ENCODE measurements around the gene TBC1D4.

The TBC1D4 gene

DNA sequence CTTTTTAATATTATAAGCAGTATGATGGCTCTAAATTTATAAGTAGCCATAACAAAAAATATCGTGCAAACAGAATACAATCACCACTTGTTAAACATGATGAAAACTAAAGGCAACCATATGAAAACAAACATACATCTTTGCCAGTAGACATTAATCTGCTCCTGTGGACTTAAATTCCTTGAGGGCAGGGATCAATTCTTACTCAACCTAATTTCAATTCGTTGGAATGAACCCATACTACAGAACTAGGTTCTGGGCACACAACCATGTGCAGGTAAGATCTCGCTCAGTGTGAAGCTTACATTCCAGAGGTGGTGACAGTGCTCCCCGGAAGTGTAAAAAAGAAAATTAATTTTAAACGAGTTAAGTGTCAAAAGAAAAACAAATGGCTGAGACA lies 13.4 kb downstream of the TBC1D4 start:
- Histone ChIP-seq H3K9ac (ENCODE audit: low read length) (no peak overlapping the region), H3K27me3 (ENCODE audit: control insufficient read depth, insufficient read depth, low read length) (no peaks in the 10 kb centered on the region), H3K4me3 (ENCODE audit: low read depth, low read length) (no peak overlapping the region), H3K4me1 (ENCODE audit: control insufficient read depth, insufficient read depth, low read length) (peaks cover 7% of the 10 kb centered on the region; the same call in 1 of the 2 replicates), H3K27ac (ENCODE audit: low read depth, low read length) (no peak overlapping the region), H3K36me3 (ENCODE audit: control insufficient read depth, insufficient read depth, low read length) (peaks cover 8% of the 10 kb centered on the region), H3K9me3 (ENCODE audit: control insufficient read depth, insufficient read depth, low read depth, low read length) (peaks cover 21% of the 10 kb centered on the region)

DNA sequence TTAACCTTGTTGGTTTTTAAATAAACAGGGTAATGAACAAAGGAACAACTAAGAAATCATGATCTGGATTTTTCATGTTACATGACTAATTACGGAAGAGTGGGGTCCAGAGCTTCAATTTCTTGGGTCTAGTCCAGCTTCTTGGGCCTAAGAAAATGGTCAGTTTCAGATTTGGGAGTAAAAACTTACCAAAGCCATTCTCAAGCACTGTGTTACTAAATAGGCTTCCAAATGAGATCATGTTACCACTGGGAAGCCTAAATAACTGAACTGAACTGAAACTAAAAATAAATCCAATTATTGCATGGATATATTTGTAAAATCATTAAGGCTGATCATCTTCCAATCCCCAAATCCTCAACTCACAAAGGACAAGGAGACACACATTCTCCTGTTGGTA lies 13.9 kb downstream of the TBC1D4 start:
- no peak overlapping the region for H3K4me3 ChIP-seq (ENCODE audit: low read depth, low read length)
- no peaks in the 10 kb centered on the region for H3K27me3 ChIP-seq (ENCODE audit: control insufficient read depth, insufficient read depth, low read length)
- H3K36me3 ChIP-seq (ENCODE audit: control insufficient read depth, insufficient read depth, low read length), result peaks cover 8% of the 10 kb centered on the region
- peaks cover 21% of the 10 kb centered on the region for H3K9me3 ChIP-seq (ENCODE audit: control insufficient read depth, insufficient read depth, low read depth, low read length)
- H3K4me1 ChIP-seq (ENCODE audit: control insufficient read depth, insufficient read depth, low read length), result peaks cover 7% of the 10 kb centered on the region; the same call in 1 of the 2 replicates
- no peak overlapping the region for H3K9ac ChIP-seq (ENCODE audit: low read length)
- H3K27ac ChIP-seq (ENCODE audit: low read depth, low read length), result no peak overlapping the region

DNA sequence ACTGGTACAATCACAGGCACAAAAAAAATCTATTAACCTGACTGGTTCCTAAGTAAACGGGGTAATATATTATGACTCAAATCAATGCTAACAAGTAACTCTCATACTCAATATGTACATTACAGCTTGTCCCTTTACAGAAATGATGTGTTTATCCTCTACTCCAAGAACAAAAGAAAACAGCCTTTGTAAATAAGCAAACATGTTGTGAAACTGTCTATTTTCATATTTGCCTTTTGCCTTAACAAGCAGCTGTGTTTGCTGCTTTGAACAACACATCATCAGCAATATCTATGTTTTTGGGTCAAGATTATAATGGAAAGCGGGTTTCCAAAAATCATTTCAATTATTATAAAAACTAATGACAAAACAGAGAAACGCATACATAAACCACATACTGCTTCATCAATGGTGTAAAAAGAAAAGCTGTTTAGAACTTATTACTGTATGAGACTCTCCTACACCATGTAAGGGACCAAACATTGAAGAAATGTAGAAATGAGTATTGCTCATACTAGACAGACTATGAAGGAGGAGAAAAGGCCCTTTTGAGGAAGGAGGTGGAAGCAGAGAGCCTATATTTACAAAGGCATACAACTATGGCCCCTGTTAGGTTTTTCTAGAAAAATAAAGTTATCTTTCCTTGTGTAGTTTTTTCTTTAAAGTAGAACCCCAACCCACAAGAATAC lies 14.8 kb downstream of the TBC1D4 start:
- Histone ChIP-seq H3K4me3 (ENCODE audit: low read depth, low read length) (no peak overlapping the region), H3K36me3 (ENCODE audit: control insufficient read depth, insufficient read depth, low read length) (peaks cover 8% of the 10 kb centered on the region), H3K9ac (ENCODE audit: low read length) (no peak overlapping the region), H3K27ac (ENCODE audit: low read depth, low read length) (no peak overlapping the region), H3K27me3 (ENCODE audit: control insufficient read depth, insufficient read depth, low read length) (no peaks in the 10 kb centered on the region), H3K4me1 (ENCODE audit: control insufficient read depth, insufficient read depth, low read length) (peaks cover 7% of the 10 kb centered on the region; the same call in 1 of the 2 replicates), H3K9me3 (ENCODE audit: control insufficient read depth, insufficient read depth, low read depth, low read length) (peaks cover 21% of the 10 kb centered on the region)

DNA sequence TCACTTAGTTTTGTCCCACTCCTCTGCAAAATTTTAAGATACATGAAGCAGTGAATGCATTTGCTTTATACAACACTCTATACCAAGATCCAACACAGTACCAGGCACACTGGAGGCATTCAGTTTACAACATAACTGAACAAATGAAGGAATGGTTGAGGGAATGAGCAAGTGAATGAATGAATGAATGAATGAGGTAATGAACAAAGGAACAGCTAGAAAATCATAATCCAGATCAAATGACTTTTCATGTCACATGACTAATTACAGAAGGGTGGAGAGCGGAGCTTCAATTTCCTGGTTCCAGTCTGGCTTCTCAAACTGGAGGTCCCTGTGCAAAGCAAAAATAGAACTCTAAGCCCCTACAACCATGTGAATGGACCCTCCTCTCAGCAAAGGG lies 16.7 kb downstream of the TBC1D4 start:
- Histone ChIP-seq H3K4me3 (ENCODE audit: low read depth, low read length) (no peak overlapping the region), H3K36me3 (ENCODE audit: control insufficient read depth, insufficient read depth, low read length) (peaks cover 8% of the 10 kb centered on the region), H3K9ac (ENCODE audit: low read length) (no peak overlapping the region), H3K27ac (ENCODE audit: low read depth, low read length) (no peak overlapping the region), H3K9me3 (ENCODE audit: control insufficient read depth, insufficient read depth, low read depth, low read length) (peaks cover 21% of the 10 kb centered on the region), H3K27me3 (ENCODE audit: control insufficient read depth, insufficient read depth, low read length) (no peaks in the 10 kb centered on the region), H3K4me1 (ENCODE audit: control insufficient read depth, insufficient read depth, low read length) (peaks cover 7% of the 10 kb centered on the region; the same call in 1 of the 2 replicates)

DNA sequence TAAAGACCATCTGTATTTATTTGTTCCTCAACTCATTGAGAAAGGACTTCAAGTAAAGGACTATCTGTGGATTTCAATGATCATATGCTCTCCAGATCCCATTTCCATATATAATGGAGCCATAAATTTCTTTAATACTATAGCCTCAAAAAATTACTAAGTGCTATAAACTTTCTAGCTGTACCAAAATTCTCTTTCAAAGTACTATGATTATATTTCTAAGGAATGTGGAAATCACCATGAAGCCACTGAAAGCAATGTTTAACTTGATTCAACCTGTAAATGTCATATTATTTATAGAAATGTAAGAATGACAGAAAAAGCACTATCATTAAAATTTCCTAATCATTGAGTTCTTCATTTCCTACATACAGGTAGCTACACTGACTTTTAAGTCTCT lies 20.7 kb downstream of the TBC1D4 start:
- Histone ChIP-seq H3K27me3 (ENCODE audit: control insufficient read depth, insufficient read depth, low read length) (no peaks in the 10 kb centered on the region), H3K4me1 (ENCODE audit: control insufficient read depth, insufficient read depth, low read length) (peaks cover 11% of the 10 kb centered on the region), H3K4me3 (ENCODE audit: low read depth, low read length) (no peak overlapping the region), H3K9me3 (ENCODE audit: control insufficient read depth, insufficient read depth, low read depth, low read length) (peaks cover 19% of the 10 kb centered on the region), H3K9ac (ENCODE audit: low read length) (no peak overlapping the region), H3K27ac (ENCODE audit: low read depth, low read length) (no peak overlapping the region), H3K36me3 (ENCODE audit: control insufficient read depth, insufficient read depth, low read length) (peaks cover 8% of the 10 kb centered on the region)

DNA sequence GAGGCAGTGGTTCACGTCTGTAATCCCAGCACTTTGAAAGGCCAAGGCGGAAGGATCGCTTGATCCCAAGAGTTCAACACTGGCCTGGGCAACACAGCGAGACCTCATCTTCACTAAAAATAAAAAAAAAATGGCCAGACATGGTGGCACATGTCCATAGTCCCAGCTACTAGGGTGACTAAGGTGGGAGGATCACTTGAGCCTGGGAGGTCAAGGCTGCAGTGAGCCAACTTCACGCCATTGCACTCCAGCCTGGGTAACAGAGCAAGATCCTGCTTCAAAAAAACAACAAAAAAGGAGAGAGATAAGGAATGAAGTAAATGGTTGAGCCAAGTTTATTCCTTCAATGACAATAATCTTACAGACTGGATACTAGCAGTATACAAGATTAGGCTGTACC lies 21.3 kb downstream of the TBC1D4 start:
- Histone ChIP-seq H3K9ac (ENCODE audit: low read length) (no peak overlapping the region), H3K4me1 (ENCODE audit: control insufficient read depth, insufficient read depth, low read length) (peaks cover 11% of the 10 kb centered on the region), H3K9me3 (ENCODE audit: control insufficient read depth, insufficient read depth, low read depth, low read length) (peaks cover 13% of the 10 kb centered on the region), H3K27ac (ENCODE audit: low read depth, low read length) (no peak overlapping the region), H3K27me3 (ENCODE audit: control insufficient read depth, insufficient read depth, low read length) (no peaks in the 10 kb centered on the region), H3K36me3 (ENCODE audit: control insufficient read depth, insufficient read depth, low read length) (peaks cover 8% of the 10 kb centered on the region), H3K4me3 (ENCODE audit: low read depth, low read length) (no peak overlapping the region)

DNA sequence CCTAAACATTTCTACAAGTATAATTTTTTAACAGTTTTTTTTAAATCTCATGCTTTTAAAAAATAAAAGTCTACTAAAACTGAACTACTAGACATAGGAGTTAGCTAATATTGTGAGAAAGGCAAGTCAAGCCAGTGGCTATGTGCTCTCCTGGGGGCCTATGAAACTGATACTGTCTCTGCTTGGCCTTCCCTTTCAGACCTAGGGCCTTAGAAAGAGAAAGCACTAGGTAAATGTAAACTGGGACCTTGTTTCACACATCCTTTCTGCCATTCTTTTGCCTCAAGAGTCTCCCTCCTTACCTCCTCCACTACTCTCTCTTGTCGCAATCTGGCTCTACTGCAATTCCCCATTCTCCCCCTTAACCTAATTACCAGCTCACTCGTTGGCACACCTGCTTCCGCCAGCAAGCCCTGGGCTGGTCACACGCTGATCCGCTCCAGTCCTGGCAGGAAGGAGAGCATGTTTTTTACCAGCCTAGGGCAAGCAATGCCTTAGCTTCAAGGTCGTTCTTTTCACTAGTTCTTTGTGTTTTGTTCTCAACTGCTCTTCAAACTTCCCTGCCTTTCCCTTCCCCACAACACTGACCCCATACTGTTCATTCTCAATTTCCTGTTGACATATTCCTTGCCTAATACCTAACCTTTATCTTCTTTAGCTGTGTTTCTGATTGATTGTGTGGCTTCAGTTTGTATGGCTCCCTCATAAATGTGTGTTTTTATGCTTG lies 23.1 kb downstream of the TBC1D4 start:
- H3K9me3 ChIP-seq (ENCODE audit: control insufficient read depth, insufficient read depth, low read depth, low read length), result no peaks in the 10 kb centered on the region
- H3K4me3 ChIP-seq (ENCODE audit: low read depth, low read length), result no peak overlapping the region
- H3K27me3 ChIP-seq (ENCODE audit: control insufficient read depth, insufficient read depth, low read length), result no peaks in the 10 kb centered on the region
- peaks cover 11% of the 10 kb centered on the region for H3K4me1 ChIP-seq (ENCODE audit: control insufficient read depth, insufficient read depth, low read length)
- H3K27ac ChIP-seq (ENCODE audit: low read depth, low read length), result no peak overlapping the region
- no peak overlapping the region for H3K9ac ChIP-seq (ENCODE audit: low read length)
- H3K36me3 ChIP-seq (ENCODE audit: control insufficient read depth, insufficient read depth, low read length), result no peaks in the 10 kb centered on the region

DNA sequence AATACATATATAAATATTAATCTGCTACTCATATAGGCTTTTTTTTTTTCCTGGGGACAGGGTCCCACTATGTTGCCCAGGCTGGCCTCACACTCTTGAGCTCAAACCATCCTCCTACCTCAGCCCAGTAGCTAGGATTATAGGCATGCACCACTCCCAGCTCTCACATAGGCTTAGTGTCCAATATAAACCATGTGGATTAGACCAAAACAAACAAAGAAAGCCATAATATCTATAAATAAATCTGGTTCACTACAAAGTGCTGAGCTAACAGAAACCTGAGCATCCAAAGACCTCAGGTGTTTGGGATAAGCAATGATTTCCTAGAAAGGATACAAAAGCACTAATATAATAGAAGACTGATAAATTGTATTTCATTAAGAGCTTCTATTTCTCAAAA lies 26.0 kb downstream of the TBC1D4 start:
- Histone ChIP-seq H3K27me3 (ENCODE audit: control insufficient read depth, insufficient read depth, low read length) (no peaks in the 10 kb centered on the region), H3K27ac (ENCODE audit: low read depth, low read length) (no peak overlapping the region), H3K4me3 (ENCODE audit: low read depth, low read length) (no peak overlapping the region), H3K9me3 (ENCODE audit: control insufficient read depth, insufficient read depth, low read depth, low read length) (no peaks in the 10 kb centered on the region), H3K9ac (ENCODE audit: low read length) (no peak overlapping the region), H3K4me1 (ENCODE audit: control insufficient read depth, insufficient read depth, low read length) (peaks cover 11% of the 10 kb centered on the region), H3K36me3 (ENCODE audit: control insufficient read depth, insufficient read depth, low read length) (no peaks in the 10 kb centered on the region)

DNA sequence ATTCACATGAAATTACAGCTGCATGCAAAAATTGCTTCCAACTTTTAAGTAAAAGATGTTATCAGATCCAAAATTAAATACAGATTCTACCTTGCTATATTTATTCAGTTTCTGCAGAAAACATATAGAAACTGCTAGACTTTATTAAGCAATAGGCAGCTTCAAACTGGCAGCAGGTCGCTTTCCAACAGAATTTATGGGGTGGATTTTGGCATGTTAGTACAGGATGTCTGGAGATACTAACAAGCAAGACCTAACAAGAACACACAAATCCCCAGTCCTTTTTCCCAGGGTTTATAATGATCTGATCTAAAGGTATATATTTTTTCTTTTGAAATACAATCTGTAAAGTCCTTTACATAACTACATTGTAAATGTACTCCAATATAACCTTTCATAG lies 27.5 kb downstream of the TBC1D4 start:
- Histone ChIP-seq H3K27ac (ENCODE audit: low read depth, low read length) (no peak overlapping the region), H3K9me3 (ENCODE audit: control insufficient read depth, insufficient read depth, low read depth, low read length) (no peaks in the 10 kb centered on the region), H3K9ac (ENCODE audit: low read length) (no peak overlapping the region), H3K4me3 (ENCODE audit: low read depth, low read length) (no peak overlapping the region), H3K4me1 (ENCODE audit: control insufficient read depth, insufficient read depth, low read length) (peaks cover 9% of the 10 kb centered on the region), H3K36me3 (ENCODE audit: control insufficient read depth, insufficient read depth, low read length) (no peaks in the 10 kb centered on the region), H3K27me3 (ENCODE audit: control insufficient read depth, insufficient read depth, low read length) (no peaks in the 10 kb centered on the region)

DNA sequence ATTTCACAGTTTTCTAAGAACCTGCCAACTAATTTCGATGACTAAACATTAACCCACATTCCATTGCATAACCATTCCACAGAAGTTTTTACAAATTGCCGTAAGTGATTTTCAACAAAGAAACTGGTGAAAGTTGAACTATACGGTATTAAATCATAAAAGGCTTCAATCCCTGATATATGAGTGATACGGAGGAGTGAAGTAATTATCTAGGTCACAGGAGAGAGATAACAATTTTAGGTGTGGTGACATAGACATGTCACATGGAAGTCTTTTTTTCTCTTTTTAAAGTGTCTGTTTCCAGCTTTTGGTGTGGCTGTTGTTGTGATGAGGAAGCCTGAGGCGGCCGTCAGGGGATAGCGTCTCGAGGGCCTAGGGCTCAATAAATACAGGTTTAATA lies 29.4 kb downstream of the TBC1D4 start:
- H3K4me3 ChIP-seq (ENCODE audit: low read depth, low read length), result no peak overlapping the region
- no peak overlapping the region for H3K9ac ChIP-seq (ENCODE audit: low read length)
- H3K4me1 ChIP-seq (ENCODE audit: control insufficient read depth, insufficient read depth, low read length), result no peaks in the 10 kb centered on the region
- no peaks in the 10 kb centered on the region for H3K27me3 ChIP-seq (ENCODE audit: control insufficient read depth, insufficient read depth, low read length)
- H3K36me3 ChIP-seq (ENCODE audit: control insufficient read depth, insufficient read depth, low read length), result no peaks in the 10 kb centered on the region
- peaks cover 7% of the 10 kb centered on the region; the same call in 1 of the 2 replicates for H3K9me3 ChIP-seq (ENCODE audit: control insufficient read depth, insufficient read depth, low read depth, low read length)
- no peak overlapping the region for H3K27ac ChIP-seq (ENCODE audit: low read depth, low read length)

DNA sequence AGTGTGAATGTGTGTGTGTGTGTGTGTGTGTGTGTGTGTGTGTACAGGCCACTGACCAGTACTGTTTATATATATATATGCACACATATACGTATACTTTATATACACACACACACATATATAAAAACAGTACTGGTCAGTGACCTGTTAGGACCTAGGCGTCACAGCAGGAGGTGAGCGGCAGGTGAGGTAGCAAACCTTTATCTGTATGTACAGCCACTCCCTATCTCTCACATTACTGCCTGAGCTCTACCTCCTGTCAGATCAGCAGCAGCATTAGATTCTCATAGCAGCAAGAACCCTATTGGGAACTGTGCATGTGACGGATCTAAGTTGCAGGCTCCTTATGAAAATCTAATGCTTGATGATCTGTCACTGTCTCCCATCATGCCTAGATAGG lies 34.5 kb downstream of the TBC1D4 start:
- H3K27ac ChIP-seq (ENCODE audit: low read depth, low read length), result no peak overlapping the region
- H3K4me3 ChIP-seq (ENCODE audit: low read depth, low read length), result no peak overlapping the region
- H3K9me3 ChIP-seq (ENCODE audit: control insufficient read depth, insufficient read depth, low read depth, low read length), result peaks cover 7% of the 10 kb centered on the region; the same call in 1 of the 2 replicates
- H3K9ac ChIP-seq (ENCODE audit: low read length), result no peak overlapping the region
- no peaks in the 10 kb centered on the region for H3K36me3 ChIP-seq (ENCODE audit: control insufficient read depth, insufficient read depth, low read length)
- H3K27me3 ChIP-seq (ENCODE audit: control insufficient read depth, insufficient read depth, low read length), result no peaks in the 10 kb centered on the region
- H3K4me1 ChIP-seq (ENCODE audit: control insufficient read depth, insufficient read depth, low read length), result no peaks in the 10 kb centered on the region
